ENCODE results near the gene C9orf153.

The C9orf153 gene

DNA sequence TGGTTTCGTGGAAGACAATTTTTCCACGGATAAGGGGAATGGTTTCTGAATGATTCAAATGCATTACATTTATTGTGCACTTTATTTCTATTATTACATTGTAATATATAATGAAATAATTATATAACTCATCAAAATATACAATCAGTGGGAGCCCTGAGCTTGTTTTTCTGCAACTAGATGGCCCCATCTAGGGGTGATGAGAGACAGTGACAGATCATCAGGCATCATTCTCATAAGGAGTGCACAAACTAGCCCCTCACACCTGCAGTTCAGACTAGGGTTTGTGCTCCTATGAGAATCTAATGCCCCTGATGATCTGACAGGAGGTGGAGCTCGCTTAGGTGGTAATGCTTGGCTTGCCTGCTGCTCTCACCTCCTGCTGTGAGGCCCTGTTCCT is 16.5 kb upstream of the C9orf153 start:
- TF ChIP-seq CREB1 (IDR thresholded peaks at IDR 0.05; ENCODE audit: low read depth) (no peak), TEAD4 (IDR thresholded peaks at IDR 0.05) (no peak), EP300 (IDR thresholded peaks at IDR 0.05; ENCODE audit: borderline replicate concordance) (no peak), CEBPB (IDR thresholded peaks at IDR 0.05) (no peak), YY1 (IDR thresholded peaks at IDR 0.05; ENCODE audit: low read depth) (no peak), TCF12 (IDR thresholded peaks at IDR 0.05; ENCODE audit: low read depth) (no peak), NFIC (IDR thresholded peaks at IDR 0.05) (no peak), EGR1 (IDR thresholded peaks at IDR 0.05) (no peak), RAD21 (IDR thresholded peaks at IDR 0.05; ENCODE audit: low read depth) (no peak)
- TF ChIP-seq, protein P1, sequence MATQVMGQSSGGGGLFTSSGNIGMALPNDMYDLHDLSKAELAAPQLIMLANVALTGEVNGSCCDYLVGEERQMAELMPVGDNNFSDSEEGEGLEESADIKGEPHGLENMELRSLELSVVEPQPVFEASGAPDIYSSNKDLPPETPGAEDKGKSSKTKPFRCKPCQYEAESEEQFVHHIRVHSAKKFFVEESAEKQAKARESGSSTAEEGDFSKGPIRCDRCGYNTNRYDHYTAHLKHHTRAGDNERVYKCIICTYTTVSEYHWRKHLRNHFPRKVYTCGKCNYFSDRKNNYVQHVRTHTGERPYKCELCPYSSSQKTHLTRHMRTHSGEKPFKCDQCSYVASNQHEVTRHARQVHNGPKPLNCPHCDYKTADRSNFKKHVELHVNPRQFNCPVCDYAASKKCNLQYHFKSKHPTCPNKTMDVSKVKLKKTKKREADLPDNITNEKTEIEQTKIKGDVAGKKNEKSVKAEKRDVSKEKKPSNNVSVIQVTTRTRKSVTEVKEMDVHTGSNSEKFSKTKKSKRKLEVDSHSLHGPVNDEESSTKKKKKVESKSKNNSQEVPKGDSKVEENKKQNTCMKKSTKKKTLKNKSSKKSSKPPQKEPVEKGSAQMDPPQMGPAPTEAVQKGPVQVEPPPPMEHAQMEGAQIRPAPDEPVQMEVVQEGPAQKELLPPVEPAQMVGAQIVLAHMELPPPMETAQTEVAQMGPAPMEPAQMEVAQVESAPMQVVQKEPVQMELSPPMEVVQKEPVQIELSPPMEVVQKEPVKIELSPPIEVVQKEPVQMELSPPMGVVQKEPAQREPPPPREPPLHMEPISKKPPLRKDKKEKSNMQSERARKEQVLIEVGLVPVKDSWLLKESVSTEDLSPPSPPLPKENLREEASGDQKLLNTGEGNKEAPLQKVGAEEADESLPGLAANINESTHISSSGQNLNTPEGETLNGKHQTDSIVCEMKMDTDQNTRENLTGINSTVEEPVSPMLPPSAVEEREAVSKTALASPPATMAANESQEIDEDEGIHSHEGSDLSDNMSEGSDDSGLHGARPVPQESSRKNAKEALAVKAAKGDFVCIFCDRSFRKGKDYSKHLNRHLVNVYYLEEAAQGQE (IDR thresholded peaks at IDR 0.05; ENCODE audit: low read depth), result no peak

DNA sequence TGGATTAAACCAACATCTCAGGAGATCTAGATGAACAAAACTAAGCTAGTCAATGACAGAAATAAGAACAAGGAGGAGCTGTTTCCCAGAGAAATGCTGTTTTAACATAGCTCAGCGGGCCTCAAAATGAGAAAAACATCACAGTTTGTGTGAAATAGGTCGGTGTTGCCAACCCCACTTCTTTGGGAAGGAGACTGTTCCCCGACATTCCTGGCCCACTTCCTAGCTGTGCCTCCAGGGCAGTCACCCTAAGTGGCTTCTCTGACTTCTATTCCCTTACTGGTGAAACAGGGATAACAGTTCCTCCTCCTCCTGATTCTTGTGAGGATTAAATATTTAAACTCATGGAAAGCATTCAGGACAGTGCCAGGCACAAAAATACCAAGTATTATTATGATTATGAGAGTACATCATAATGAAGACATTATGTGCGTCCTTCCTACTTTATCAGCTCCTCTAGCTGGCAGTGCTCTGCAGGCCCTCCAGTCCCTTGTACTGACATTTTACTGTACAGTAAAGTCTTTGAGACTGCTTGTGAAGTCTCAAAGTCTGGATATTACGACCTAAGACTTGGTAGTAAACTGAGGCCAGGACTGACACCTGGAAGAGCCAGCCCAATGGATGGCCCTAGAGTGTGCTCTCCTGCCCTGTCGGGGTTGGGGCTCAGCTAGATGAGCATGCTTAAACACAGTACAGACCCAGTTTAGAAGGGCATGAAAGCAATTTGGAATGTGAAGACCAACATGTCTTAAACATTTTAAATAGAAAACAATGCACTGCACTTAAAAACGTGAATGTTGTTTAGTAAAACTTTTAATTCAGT is 15.6 kb upstream of the C9orf153 start:
- TF ChIP-seq EP300 (IDR thresholded peaks at IDR 0.05; ENCODE audit: borderline replicate concordance), result no peak
- TF ChIP-seq, protein P1 (IDR thresholded peaks at IDR 0.05; ENCODE audit: low read depth), result no peak
- no peak for TF ChIP-seq TEAD4 (IDR thresholded peaks at IDR 0.05)
- TF ChIP-seq TCF12 (IDR thresholded peaks at IDR 0.05; ENCODE audit: low read depth), result no peak
- TF ChIP-seq YY1 (IDR thresholded peaks at IDR 0.05; ENCODE audit: low read depth), result no peak
- TF ChIP-seq, protein P2, sequence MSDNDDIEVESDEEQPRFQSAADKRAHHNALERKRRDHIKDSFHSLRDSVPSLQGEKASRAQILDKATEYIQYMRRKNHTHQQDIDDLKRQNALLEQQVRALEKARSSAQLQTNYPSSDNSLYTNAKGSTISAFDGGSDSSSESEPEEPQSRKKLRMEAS (IDR thresholded peaks at IDR 0.05), result no peak
- TF ChIP-seq, protein P3, sequence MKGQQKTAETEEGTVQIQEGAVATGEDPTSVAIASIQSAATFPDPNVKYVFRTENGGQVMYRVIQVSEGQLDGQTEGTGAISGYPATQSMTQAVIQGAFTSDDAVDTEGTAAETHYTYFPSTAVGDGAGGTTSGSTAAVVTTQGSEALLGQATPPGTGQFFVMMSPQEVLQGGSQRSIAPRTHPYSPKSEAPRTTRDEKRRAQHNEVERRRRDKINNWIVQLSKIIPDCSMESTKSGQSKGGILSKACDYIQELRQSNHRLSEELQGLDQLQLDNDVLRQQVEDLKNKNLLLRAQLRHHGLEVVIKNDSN (IDR thresholded peaks at IDR 0.05), result no peak
- no peak for TF ChIP-seq ZBTB7A (IDR thresholded peaks at IDR 0.05; ENCODE audit: low read depth)
- no peak for TF ChIP-seq CEBPB (IDR thresholded peaks at IDR 0.05)
- no peak for TF ChIP-seq NFIC (IDR thresholded peaks at IDR 0.05)
- TF ChIP-seq CREB1 (IDR thresholded peaks at IDR 0.05; ENCODE audit: low read depth), result no peak
- no peak for TF ChIP-seq FOXM1 (IDR thresholded peaks at IDR 0.05; ENCODE audit: borderline replicate concordance, low read depth)
- no peak for TF ChIP-seq TAF1 (IDR thresholded peaks at IDR 0.05; ENCODE audit: low read depth)
- TF ChIP-seq RAD21 (IDR thresholded peaks at IDR 0.05; ENCODE audit: low read depth), result no peak
- no peak for TF ChIP-seq EGR1 (IDR thresholded peaks at IDR 0.05)

DNA sequence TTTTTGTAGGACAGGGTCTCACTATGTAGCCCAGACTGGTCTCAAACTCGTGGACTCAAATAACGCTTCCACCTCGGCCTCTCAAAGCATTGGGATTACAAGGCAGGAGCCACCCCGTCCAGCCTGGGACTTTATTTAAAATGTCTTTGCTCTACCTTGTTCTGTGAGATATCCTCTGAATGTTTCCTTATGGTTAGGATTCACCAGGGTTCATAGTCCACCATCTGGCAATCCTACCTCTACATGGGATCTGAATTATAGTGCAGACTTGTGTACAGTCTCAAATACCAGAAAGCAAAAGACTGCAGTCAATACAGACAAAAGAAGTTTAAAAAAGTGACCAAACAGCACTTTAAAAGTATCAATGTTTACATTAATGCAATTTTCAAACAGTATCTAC is 12.8 kb upstream of the C9orf153 start:
- TF ChIP-seq TEAD4 (IDR thresholded peaks at IDR 0.05), result no peak
- no peak for TF ChIP-seq EGR1 (IDR thresholded peaks at IDR 0.05)
- TF ChIP-seq, protein P3 (IDR thresholded peaks at IDR 0.05), result no peak
- TF ChIP-seq, protein P2 (IDR thresholded peaks at IDR 0.05), result no peak
- TF ChIP-seq NFIC (IDR thresholded peaks at IDR 0.05), result no peak
- TF ChIP-seq RAD21 (IDR thresholded peaks at IDR 0.05; ENCODE audit: low read depth), result no peak
- TF ChIP-seq CREB1 (IDR thresholded peaks at IDR 0.05; ENCODE audit: low read depth), result no peak
- no peak for TF ChIP-seq YY1 (IDR thresholded peaks at IDR 0.05; ENCODE audit: low read depth)
- TF ChIP-seq CEBPB (IDR thresholded peaks at IDR 0.05), result no peak
- no peak for TF ChIP-seq TAF1 (IDR thresholded peaks at IDR 0.05; ENCODE audit: low read depth)
- TF ChIP-seq FOXM1 (IDR thresholded peaks at IDR 0.05; ENCODE audit: borderline replicate concordance, low read depth), result no peak
- TF ChIP-seq EP300 (IDR thresholded peaks at IDR 0.05; ENCODE audit: borderline replicate concordance), result no peak
- TF ChIP-seq, protein P1 (IDR thresholded peaks at IDR 0.05; ENCODE audit: low read depth), result no peak
- TF ChIP-seq ZBTB7A (IDR thresholded peaks at IDR 0.05; ENCODE audit: low read depth), result no peak
- no peak for TF ChIP-seq TCF12 (IDR thresholded peaks at IDR 0.05; ENCODE audit: low read depth)

DNA sequence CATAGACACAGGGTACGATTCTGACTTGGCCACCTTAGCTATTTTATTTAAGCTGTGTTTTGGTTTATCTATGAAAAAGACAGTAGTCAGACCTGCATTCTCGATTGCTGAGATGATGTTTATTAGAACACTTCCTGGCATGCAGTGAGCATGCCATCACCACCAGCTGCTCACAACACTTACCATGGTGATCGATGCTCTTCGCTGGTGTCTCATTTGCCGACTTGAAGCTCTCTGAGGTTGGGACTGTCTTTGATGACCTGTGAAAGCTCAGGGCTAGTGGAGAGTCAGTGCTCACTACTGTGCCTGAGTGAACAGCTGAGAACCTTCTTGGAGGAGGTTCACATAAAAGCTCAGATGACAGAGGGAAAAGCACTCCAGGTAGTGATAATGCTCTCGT is 4.4 kb upstream of the C9orf153 start:
- TF ChIP-seq EP300 (IDR thresholded peaks at IDR 0.05; ENCODE audit: borderline replicate concordance), result no peak
- TF ChIP-seq TEAD4 (IDR thresholded peaks at IDR 0.05), result no peak
